Endothelial cell of umbilical vein (primary cell): ENCODE measurements around the gene CSNK1D. TPM values are rescaled to one million over a fixed set of nuclear protein-coding genes. Genes with fewer than 3 reads are reported as not detected.

Experiments
- BruUV-seq: library from RNA; stranded (reverse); fragments of 400-500 nt; replicated peaks from 2 replicates; lab custom pipeline; 2021; lab: Mats Ljungman, UMichigan
- CTCF ChIA-PET: fragments of 300-600, 350-600 bp; sonication (Branson Sonifier 250); formaldehyde crosslinking; loops from one replicate; lab custom pipeline; 2021; ENCODE audit warnings: antibody characterized with exemption, inconsistent platforms; lab: Charles Lee
- POLR2A ChIA-PET: fragments of 300-600, 350-600 bp; sonication (Branson Sonifier 250); formaldehyde crosslinking; loops from one replicate; lab custom pipeline; 2021; ENCODE audit warnings: antibody characterized with exemption, inconsistent platforms; lab: Charles Lee
- DNase-seq: peaks from one replicate; pipeline ENCODE4 v3.0.0-alpha.2; 2011; ENCODE audit warnings: low read depth, low spot score
- FAIRE-seq: peaks from 2 replicates; lab custom pipeline; 2011; peaks lifted over from hg19 to GRCh38; lab: Jason Lieb, UNC
- H2AFZ ChIP-seq: 2 replicates; pipeline ENCODE4 v1.6.0; 2012; ENCODE audit warnings: low read depth, low read length, control low read depth, inconsistent platforms
- H3K27ac ChIP-seq: 2 replicates; pipeline ENCODE4 v1.5.1; 2011; ENCODE audit warnings: low read depth, mild to moderate bottlenecking, control low read depth, low read length, moderate library complexity; ENCODE audit not compliant: insufficient read depth
- H3K27me3 ChIP-seq, 2 experiments: 2 replicates each; pipeline versions ENCODE4 v1.6.0 to v1.6.1; 2011; ENCODE audit warnings: low read length in 2 of 2, mixed read lengths in 1 of 2; ENCODE audit not compliant: control insufficient read depth in 2 of 2, insufficient read depth in 2 of 2
- H3K36me3 ChIP-seq, 2 experiments: 2 replicates in 1 of 2; 3 replicates in 1 of 2; pipeline ENCODE4 v1.5.1; 2011; ENCODE audit warnings: low read length in 2 of 2, mild to moderate bottlenecking in 1 of 2, moderate library complexity in 1 of 2; ENCODE audit not compliant: control insufficient read depth in 2 of 2, insufficient read depth in 2 of 2; ENCODE audit errors: extremely low read depth in 1 of 2
- H3K4me1 ChIP-seq: 3 replicates; pipeline ENCODE4 v1.5.1; 2011; ENCODE audit warnings: mild to moderate bottlenecking, low read length; ENCODE audit not compliant: control insufficient read depth, insufficient read depth; ENCODE audit errors: extremely low read depth
- H3K4me2 ChIP-seq: 2 replicates; pipeline ENCODE4 v1.6.1; 2011; ENCODE audit warnings: low read length, control low read depth, mixed read lengths; ENCODE audit not compliant: insufficient read depth
- H3K4me3 ChIP-seq, 3 experiments: fragments of 200-600 bp in 1 of 3; sonication (generic), shearing (Covaris generic) in 1 of 3; replicated peaks in 1 of 3; 2 replicates each; pipeline ENCODE4 v1.5.1; 2011 to 2016; ENCODE audit warnings: control low read depth in 3 of 3, low read length in 3 of 3, mild to moderate bottlenecking in 2 of 3, inconsistent platforms in 1 of 3, low read depth in 1 of 3, moderate library complexity in 1 of 3; ENCODE audit not compliant: insufficient read depth in 1 of 3
- H3K79me2 ChIP-seq: 2 replicates; pipeline ENCODE4 v1.6.0; 2012; ENCODE audit warnings: low read length, inconsistent platforms; ENCODE audit not compliant: control insufficient read depth, insufficient read depth
- H3K9ac ChIP-seq: replicated peaks from 2 replicates; pipeline ENCODE3; 2011; ENCODE audit warnings: low read length, control low read depth; ENCODE audit not compliant: insufficient read depth; ENCODE audit errors: extremely low read depth
- H3K9me1 ChIP-seq: replicated peaks from 3 replicates; pipeline ENCODE4 v1.6.0; 2011; ENCODE audit warnings: mild to moderate bottlenecking, low read length; ENCODE audit not compliant: control insufficient read depth, insufficient read depth; ENCODE audit errors: extremely low read depth
- H3K9me3 ChIP-seq: replicated peaks from 2 replicates; pipeline ENCODE4 v1.5.1; 2012; ENCODE audit warnings: low read length, inconsistent platforms; ENCODE audit not compliant: control insufficient read depth, insufficient read depth
- H4K20me1 ChIP-seq: replicated peaks from 2 replicates; pipeline ENCODE3; 2011; ENCODE audit warnings: mild to moderate bottlenecking, low read length; ENCODE audit not compliant: control insufficient read depth, insufficient read depth; ENCODE audit errors: extremely low read depth
- CTCF ChIP-seq, 2 donors: IDR thresholded peaks; 1 replicate in 1 of 2; 2 replicates in 1 of 2; pipeline ENCODE4 v1.5.1; 2011; ENCODE audit warnings: low read length in 2 of 2, mild to moderate bottlenecking in 2 of 2, moderate library complexity in 2 of 2, control low read depth in 1 of 2, inconsistent platforms in 1 of 2, low read depth in 1 of 2; ENCODE audit not compliant: insufficient read depth in 1 of 2; ENCODE audit errors: extremely low read depth in 1 of 2
- EZH2 ChIP-seq: IDR thresholded peaks from 2 replicates; pipeline ENCODE4 v1.6.1; 2012; ENCODE audit warnings: borderline replicate concordance, low read depth, mild to moderate bottlenecking, moderate library complexity, low read length, inconsistent platforms; ENCODE audit not compliant: severe bottlenecking
- FOS ChIP-seq: IDR thresholded peaks from 2 replicates; pipeline ENCODE4 v1.6.1; 2011; ENCODE audit warnings: mild to moderate bottlenecking, low read length, moderate library complexity, borderline replicate concordance; ENCODE audit not compliant: insufficient read depth
- GATA2 ChIP-seq: IDR thresholded peaks from 2 replicates; pipeline ENCODE4 v1.7.0; 2011; ENCODE audit warnings: low read depth, mild to moderate bottlenecking, moderate library complexity, mixed read lengths, low read length; ENCODE audit not compliant: insufficient read length, insufficient read depth
- JUN ChIP-seq: IDR thresholded peaks from 2 replicates; pipeline ENCODE4 v1.6.1; 2011; ENCODE audit warnings: borderline replicate concordance, low read depth; ENCODE audit not compliant: insufficient read length, insufficient read depth
- MAX ChIP-seq: IDR thresholded peaks from 2 replicates; pipeline ENCODE4 v1.6.1; 2011; ENCODE audit not compliant: insufficient read depth, insufficient read length
- MYC ChIP-seq: IDR thresholded peaks from one replicate; pipeline ENCODE4 v1.6.1; 2011; ENCODE audit warnings: mild to moderate bottlenecking, low read depth, low read length
- POLR2A ChIP-seq: IDR thresholded peaks from 2 replicates; pipeline ENCODE4 v1.6.1; 2012; ENCODE audit warnings: low read depth, mild to moderate bottlenecking, control low read depth, low read length
- POLR2AphosphoS5 ChIP-seq: IDR thresholded peaks from 2 replicates; pipeline ENCODE4 v1.6.1; 2012; ENCODE audit warnings: low read depth, mild to moderate bottlenecking, control low read depth, low read length, moderate library complexity; ENCODE audit not compliant: insufficient read depth
- dilution Hi-C: fragments of 300-500 bp; cut with MboI; formaldehyde crosslinking; loops from one replicate; pipeline ENCODE4 v1.15.0; 2019; ENCODE audit warnings: low sequenced_read_pairs; ENCODE audit not compliant: extremely low pct_ligation_motif_present
- intact Hi-C: fragments of 100-400 bp; cut with micrococcal nuclease; formaldehyde crosslinking; loops from one replicate; pipeline ENCODE4 v1.10.0; 2022
- polyA plus RNA-seq, 4 experiments: library from polyadenylated mRNA; depleted of rRNA in 3 of 4; stranded (reverse) in 3 of 4; unstranded in 1 of 4; fragments of >200 nt; gene quantifications; 2 replicates each; pipeline versions ENCODE4 v1.2.1 to v1.2.3, GENCODE V29; 2011 to 2012; ENCODE audit warnings: missing spikeins in 1 of 4
- total RNA-seq: library from RNA; stranded (reverse); gene quantifications from 2 replicates; pipeline ENCODE4 v1.2.3, GENCODE V29; 2021

Gene CSNK1D
- total and polyA plus RNA-seq, 2 donors (not counting 3 experiments of a cell fraction or from before 2014, with no cell fraction given) = 127 to 155 TPM

DNA sequence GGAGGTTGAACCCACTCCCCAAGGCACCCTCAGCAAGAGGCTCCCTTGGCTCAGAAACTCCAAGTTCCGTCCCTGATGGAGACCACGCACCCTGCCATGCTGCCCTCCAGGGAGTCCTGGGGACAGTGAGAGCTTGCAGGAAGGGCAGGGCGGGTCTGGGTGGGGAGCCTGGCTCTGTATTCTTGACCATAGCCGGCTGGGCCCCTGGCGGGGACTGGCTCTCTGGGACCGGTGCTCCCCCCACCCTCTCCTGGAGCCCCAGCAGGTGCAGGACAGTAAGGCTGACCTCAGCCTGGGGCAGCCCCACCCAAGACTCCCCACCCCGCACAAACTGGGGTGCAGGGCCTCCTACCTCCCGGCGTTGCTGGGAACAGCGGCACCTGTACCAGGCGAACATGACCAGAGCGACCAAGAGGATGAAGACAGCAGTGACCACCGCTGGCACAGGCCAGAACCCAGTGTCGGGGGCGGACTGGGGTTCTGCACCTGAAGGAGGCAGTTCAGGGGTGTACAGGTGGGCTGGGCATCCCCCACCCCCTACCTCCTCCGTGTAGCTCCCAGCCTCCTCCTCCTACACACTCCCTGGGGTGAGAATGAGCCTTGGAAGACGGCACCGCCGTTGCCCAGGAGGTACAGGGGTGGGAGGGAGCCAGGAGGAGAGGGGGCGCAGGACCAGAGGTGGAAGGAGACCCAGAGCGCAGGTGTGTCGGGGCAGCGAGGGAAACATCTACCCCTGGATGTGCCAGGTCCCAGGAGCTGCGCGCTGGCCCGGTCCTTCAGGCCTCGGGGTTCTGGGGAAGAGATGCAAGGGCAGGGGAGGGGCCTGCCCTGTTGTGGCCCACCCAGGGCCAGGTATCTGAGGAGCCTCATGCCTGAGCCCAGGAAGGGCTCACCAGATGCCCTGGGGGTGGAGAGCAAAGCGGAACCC is 49.3 kb upstream of the CSNK1D start:
- Histone ChIP-seq H3K27me3 (no peaks in the 10 kb centered on the region), H3K9me3 (no peaks in the 10 kb centered on the region), H3K27ac (no peak overlapping the region), H3K9me1 (no peaks in the 10 kb centered on the region), H3K4me2 (no peak overlapping the region), H3K36me3 (no peaks in the 10 kb centered on the region), H3K9ac (no peak overlapping the region), H3K79me2 (no peaks in the 10 kb centered on the region), H3K4me3 (no peak overlapping the region), H4K20me1 (no peaks in the 10 kb centered on the region), H2AFZ (no peak overlapping the region), H3K4me1 (no peaks in the 10 kb centered on the region)
- no peak for DNase-seq
- ChIA-PET POLR2A (no interaction called here), CTCF (interaction anchor here (0.8 to 2.5 kb wide), 7 partner anchors 7 to 117 kb away, joined by 3 to 26 read pairs (median 4); no protein-coding TSS in a partner anchor)
- no peak for FAIRE-seq
- intact Hi-C loops (no loop called here), dilution Hi-C loops (no loop called here)
- BruUV-seq = no TSS peak
- TF ChIP-seq JUN (no peak), MAX (no peak), GATA2 (no peak), POLR2A (no peak), MYC (no peak), FOS (no peak), EZH2 (no peak), CTCF (IDR thresholded peaks at IDR 0.05; ENCODE audit: extremely low read depth in 1 of 2, insufficient read depth in 1 of 2, low read depth in 1 of 2, low read length in 2 of 2) (no peak), POLR2AphosphoS5 (no peak)
